Measurements from ENCODE around the gene INPP5J.

DNA sequence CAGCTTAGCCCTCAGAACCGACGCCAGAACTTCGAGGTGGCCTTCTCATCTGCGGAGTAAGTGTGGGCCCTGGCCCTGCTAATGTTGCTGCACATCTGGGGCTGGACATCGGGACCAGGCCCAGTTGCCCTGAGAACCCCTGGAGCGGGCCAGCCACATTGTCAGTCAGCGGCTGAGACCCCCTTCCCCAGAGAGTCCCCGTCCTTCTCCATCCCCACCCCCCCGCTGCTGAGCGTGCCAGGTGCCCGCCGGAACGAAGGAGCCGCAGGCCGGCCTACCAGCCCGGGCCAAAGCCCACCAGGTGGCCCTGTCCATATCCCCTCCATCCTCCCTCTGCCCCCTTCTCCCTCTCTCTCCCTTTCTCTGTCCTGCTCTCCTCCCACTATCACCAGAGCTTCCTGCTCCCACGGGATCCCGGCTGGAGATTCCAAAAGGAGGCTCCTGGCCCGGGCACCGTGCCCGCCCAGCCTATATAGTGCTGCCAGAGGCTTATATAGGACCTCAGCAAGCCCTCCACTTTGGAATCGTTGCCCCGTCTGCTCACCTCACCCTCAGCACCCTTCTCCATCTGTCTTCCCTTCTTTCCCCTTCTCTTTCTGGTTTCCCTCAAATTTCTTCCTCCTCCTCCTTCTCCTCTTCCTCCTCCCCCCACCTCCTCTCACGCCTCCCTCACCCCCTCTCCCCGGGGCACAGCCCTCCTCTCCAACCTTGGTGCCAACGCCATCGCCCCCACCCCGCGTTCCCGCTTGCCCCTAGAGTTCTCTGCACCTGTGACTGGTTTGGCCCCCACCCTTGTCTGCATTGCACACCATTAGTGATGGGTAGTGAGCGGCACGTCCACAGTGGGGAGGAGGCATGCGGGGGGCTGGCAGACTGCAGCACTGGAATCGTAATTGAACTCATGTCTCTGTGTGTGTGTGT is 22.7 kb upstream of the INPP5J start:
- TF ChIP-seq EP300 (IDR thresholded peaks at IDR 0.05) (no peak), CTCF (IDR thresholded peaks at IDR 0.05) (no peak)
